ENCODE results near the gene TEX52.
A peak's percentile ranks its signal among the peaks of the same experiment; 100 is the strongest.

Gene TEX52

DNA sequence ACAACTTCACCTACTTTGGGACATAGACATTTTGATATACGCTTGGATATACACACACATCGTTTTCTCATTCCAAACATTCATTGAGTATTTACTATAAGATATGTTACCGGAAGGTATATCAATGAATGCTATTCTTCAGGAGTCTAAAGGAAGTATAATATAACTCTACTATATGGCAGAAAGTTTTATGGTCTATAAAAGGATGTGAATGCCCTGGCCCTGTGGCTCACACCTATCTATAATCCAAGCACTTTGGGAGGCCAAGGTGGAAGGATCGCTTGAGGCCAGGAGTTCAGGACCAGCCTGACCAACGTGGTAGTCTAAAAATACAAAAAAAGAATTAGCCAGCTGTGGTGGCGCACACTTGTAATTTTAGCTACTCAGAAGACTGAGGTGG lies 27.6 kb downstream of the TEX52 start:
- DNase-seq (ENCODE audit: low spot score) = no peak

DNA sequence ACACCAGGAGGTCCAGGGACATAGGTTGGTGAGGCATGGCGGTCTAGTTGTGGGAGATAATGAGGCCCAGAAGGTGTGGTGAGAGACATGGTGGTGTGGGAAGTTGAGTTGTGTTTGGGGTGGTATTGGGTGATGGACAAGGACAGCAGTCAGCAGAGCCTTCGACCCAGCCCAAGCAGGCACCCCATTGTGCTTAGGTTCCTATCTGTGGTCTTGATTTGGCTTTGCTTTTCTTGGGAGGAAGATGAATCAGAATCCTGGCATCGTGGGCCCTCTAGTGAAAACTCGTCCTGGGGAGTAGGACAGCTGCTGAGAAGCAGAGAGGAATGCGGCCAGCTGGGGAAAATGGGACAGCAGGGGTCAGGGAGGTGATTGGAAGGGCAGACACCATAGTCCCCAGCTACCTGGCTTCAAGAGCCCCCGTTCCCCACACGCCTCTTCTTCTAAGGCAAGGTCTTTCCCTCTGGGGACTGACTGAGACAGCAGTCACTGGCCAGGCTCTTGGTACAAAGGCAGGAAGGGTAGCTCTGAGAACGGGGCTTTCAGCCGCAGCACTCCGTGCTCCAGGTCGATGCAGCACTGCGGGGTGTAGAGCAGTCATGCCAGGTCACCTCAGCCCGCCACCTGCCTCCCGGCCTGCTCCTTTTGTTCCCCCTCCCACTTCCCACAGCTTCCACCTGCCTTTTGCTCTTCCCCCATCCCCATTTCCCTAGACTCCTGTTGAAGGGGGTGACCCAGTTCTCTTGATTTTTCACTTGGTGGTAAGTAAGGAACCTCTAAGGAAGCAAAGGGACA lies 29.9 kb downstream of the TEX52 start:
- no peak for DNase-seq (ENCODE audit: low spot score)

- no peak for DNase-seq (ENCODE audit: low spot score)
Measured at GRCh38 chr12:2826036-2826435, 30.8 kb downstream of the TEX52 start.

DNA sequence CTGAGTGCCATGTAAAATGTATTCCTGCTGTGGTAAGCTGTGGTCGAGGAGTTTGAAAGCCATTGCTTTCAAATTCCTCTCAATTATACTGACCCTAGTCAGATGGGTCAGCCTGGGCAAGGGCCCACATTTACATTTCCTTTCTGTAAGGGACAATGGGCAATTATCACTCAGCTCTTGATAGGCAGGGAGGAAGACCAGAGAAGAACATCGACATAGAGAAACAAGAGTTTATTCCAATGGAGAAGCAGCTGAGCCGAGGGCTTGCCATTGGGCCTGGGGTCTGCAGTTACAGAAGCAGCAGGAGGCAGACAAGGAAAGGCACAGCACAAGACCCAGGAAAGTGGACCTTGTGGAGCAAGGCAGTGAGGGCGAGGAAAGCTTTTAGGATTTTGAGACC lies 31.7 kb downstream of the TEX52 start:
- DNase-seq (ENCODE audit: low spot score) = no peak

- DNase-seq (ENCODE audit: low spot score) = no peak
Measured at GRCh38 chr12:2824541-2824940, 32.3 kb downstream of the TEX52 start.

DNA sequence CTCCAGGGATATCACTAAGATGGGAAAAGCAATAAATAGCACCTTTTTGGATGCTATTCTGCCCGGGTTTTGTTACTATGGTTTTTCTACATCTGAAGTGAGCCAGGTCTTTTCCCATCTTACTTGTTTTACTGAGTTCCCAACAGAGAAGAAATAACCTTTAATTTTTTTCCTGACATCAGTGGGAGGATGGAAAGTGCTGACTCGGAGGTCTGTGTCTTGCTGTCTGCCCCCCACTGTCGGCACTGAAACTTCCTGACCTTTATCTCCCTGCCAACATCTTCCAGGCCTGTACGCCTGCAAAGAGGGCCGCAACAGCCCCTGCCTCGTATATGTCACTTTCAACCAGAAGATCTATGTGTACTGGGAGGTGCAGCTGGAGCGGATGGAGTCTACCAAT lies 33.4 kb downstream of the TEX52 start:
- DNase-seq (ENCODE audit: low spot score) = no peak

DNA sequence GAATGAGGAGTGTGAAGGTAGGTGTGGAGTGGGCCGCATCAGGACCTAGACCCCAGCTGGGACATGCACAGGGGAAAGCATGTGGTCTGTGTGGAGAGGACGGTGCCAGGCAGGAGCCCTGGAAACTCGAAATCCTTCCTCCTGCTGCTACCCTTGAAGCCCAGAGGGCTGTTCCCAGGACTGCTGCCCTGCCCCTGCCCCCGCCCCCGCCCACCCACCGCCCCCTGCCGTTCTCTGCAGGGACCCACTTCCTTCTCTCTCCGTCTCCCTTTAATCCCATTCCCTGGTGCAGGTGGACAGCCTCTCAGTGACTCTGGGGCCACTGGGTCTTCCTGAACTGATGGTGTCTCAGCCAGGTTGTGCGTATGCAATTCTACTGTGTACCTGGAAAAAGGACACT lies 36.4 kb downstream of the TEX52 start:
- no peak for DNase-seq (ENCODE audit: low spot score)

DNA sequence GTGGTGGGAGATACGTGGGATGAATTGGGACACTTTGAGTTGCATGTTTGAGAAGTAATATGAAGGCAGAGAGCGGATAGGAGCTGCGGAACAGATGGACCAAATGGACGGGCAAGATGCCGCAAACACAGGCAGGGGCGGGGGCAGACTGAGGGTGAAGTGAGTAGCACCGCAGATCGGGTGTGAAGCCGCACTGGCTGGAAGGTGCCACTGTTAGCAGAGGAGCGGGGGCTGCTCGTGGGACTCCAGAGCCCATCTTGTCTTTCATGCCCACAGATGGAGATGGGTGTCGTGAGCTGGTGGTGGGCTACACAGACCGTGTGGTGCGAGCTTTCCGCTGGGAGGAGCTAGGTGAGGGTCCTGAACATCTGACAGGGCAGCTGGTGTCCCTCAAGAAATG lies 37.0 kb downstream of the TEX52 start:
- no peak for DNase-seq (ENCODE audit: low spot score)

DNA sequence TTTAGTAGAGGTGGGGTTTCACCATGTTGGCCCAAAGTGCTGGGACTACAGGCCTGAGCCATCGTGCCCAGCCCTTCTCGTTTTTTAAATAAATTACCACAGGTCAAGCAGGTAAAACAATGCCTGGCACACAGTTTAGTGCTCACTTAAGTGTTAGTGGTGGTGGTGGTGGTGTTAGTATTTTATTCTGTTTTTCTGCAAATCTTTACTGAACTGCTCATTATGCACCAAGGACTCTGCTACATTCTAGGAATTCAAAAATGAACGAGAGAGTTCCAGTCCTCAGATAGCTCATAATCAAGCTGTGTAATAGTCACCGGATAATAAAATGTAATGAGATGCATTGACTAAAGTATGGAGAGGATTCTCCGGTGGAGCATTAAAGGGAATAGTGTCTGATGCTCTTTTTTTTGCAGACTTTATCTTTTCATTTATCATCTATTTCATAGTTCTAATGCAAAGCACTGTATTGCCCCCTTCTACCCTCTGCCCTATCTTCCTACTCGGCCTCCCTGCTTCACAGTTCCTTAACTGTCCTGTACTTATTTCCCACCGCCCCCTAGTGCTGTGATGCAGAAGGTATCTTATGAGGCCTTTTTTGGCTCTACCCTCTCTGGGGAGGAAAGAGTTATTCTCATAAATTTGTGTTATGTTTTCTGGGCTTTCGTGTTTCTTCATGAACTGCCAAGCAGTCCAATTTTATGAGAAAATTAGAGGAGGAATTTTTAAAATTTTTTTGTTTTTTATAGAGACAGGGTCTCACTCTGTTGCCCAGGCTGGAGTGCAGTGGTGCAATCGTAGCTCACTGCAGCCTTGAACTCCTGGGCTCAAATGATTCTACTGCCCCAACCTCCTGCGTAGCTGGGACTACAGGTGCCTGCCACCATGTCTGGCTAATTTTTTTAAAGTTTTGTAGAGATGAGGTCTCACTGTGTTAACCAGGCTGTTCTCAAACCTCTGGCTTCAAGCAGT lies 43.3 kb downstream of the TEX52 start:
- peak; percentile 73 for DNase-seq (ENCODE audit: low spot score)

DNA sequence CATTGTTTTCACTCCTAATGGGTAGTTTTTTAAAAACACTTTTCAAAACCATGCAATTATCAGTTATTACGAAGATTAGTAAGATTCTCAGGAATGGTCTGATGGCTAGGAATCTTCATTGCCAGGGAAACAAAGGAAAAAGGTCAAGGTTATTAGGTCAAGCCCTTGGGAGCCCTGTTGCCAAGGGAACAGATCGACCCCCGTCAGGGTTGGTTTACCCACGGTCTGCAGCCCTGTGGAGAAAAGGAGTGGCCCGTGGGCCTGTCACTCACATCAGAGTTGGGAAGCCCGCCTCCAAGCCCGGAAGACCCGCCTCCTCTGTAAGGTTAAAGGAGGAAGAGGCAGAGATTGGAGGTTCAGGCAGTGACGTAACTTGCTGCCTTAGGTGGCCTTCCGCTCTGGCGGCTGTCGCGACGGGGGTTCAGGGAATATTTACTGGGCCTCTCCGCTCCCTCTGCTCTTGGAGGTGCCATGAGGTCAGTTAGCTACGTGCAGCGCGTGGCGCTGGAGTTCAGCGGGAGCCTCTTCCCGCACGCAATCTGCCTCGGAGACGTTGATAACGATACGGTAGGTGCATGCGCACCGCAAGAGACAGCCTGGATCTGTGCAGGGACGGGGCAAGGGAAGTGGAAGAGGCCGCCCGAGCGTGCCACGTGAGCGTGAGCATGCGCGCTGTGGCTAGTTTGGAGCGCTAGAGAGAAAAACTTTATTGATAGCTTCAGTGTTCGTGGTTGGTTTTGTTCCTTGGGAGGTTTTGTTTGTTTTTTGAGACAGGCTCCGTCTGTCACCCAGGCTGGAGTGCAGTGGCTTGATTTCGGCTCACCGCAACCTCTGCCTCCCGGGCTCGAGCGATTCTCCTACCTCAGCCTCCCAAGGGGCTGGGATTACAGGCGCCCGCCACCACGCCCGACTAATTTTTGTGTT lies 44.3 kb downstream of the TEX52 start, which contains the start of gene ITFG2:
Gene ITFG2 (plus strand): TSS at position 379 of the 924 bp plus-strand sequence. CDS start 93 bp downstream, at position 472.
- DNase-seq (ENCODE audit: low spot score) = peak; percentile 93

DNA sequence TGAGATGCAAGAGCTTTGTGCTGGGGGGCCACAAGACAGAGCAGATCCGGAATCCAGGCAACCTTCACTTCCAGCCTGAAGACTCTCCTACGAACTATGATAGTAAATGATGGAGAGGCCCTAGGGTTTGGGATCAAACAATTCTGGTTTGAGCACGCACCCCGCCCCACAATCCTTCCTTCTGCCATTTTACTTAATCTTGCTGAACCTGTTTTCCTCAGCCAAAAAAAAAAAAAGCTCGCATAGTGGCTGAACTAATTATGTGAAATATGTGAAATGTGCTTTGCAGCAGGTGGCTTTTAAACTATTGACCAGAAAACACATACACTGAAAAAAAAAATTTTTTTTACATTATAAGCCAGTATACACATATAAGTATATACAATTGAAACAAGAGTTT lies 45.0 kb downstream of the TEX52 start:
- no peak for DNase-seq (ENCODE audit: low spot score)

DNA sequence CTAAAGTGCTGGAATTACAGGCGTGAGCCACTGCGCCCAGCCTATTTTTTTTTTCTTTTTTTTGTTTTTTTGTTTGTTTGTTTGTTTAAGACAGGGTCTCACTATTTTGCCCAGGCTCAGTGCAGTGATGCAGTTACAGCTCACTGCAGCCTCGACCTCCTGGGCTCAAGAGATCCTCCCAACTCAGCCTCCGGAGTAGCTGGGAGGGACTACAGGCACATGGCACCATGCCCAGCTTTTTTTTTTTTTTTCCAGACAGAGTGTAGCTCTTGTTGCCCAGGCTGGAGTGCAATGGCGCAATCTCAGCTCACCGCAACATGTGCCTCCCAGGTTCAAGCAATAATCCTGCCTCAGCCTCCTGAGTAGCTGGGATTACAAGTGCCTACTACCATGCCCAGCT lies 50.1 kb downstream of the TEX52 start:
- no peak for DNase-seq (ENCODE audit: low spot score)

- DNase-seq (ENCODE audit: low spot score) = no peak
Measured at GRCh38 chr12:2805143-2805520, 51.7 kb downstream of the TEX52 start.

- peak; percentile 77 for DNase-seq (ENCODE audit: low spot score)
Measured at GRCh38 chr12:2804393-2805142, 52.3 kb downstream of the TEX52 start.

DNA sequence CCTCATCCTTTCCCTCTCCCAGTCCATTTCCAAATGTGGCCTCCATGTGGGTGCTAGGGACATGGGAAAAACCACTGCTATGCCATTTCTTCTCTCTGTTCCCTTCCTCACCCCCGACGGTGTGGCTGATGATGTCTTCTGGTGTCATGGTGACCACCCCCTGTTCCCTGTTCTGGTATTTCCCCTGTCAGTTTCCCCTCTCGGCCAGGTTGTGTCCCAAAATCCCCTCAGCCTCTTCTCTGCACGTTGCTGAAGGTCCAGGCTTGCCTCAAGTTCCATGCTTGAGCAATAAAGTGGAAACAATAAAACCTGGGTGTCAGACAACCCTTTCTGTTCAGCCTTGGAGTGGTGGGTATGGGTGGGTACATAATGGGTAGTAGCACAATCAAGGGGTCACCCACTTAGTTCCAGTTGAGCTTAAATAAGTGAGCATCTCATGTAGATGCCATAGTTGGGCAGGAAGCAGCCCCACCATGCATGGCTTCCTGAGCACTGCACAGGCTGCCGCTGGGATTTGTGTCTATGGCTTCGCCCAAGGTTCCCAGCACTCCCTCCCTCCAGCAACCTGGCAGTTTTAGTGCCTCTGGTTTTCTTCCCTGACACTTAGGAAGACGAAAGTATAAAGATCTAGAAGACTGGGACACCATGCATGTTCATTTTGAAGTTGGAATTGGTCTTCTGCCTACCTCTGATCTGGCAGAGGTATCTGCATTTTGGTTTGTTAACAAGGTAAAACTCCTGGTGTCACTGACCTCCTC lies 53.0 kb downstream of the TEX52 start:
- no peak for DNase-seq (ENCODE audit: low spot score)

DNA sequence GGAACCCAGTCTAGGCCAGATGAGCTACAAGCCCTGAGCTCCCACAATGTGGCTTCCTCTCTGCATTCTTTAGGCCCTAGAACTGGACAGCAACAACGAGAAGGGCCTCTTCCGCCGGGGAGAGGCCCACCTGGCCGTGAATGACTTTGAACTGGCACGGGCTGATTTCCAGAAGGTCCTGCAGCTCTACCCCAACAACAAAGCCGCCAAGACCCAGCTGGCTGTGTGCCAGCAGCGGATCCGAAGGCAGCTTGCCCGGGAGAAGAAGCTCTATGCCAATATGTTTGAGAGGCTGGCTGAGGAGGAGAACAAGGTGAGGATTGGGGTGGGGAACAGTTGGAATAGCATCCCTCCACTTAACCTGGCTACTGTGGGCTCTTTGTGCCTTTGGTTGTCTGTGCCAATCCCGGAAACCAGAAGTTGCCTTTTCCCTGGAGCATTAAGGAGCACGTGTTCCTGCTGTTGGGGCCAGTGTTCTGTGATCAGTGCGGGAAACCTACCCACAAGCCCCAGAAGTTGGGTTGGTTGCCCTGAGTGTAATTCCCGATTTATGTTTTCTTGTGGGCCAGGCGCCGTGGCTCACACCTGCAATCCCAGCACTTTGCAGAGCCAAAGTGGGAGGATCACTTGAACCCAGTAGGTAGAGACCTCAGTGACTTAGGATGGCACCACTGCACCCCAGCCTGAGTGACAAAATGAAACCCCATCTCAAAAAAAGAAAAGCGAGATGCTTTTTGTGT lies 55.6 kb downstream of the TEX52 start:
- no peak for DNase-seq (ENCODE audit: low spot score)

DNA sequence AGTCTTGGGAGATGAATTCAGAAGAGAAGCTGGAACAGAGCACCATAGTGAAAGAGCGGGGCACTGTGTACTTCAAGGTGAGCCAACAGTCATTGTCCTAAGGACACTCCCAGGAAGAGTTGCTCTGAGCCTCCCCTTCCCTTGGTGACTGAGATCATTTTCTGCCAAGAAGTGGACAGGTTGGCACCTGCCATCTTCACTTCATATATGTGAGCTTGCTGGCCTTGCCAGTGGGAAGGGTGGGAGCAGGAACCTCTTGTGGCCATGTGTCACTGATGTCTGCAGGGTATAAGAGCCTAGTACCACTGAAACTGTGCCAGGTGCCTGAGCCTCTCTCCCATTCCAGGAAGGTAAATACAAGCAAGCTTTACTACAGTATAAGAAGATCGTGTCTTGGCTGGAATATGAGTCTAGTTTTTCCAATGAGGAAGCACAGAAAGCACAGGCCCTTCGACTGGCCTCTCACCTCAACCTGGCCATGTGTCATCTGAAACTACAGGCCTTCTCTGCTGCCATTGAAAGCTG lies 56.7 kb downstream of the TEX52 start:
- no peak for DNase-seq (ENCODE audit: low spot score)
